Measurements from ENCODE around the gene METTL14.

METTL14 gene

GRCh38 chr4:118736900-118737299 is 51.7 kb downstream of the METTL14 start:
- DNase-seq, result no peak

- no peak for DNase-seq
These were observed 52.9 kb downstream of the METTL14 start for GRCh38 chr4:118738090-118738489.

- DNase-seq, result no peak
These were observed 54.0 kb downstream of the METTL14 start for GRCh38 chr4:118739022-118739713.

- DNase-seq, result no peak
These were observed 55.7 kb downstream of the METTL14 start for GRCh38 chr4:118740869-118741268.

GRCh38 chr4:118741301-118741855 is 56.2 kb downstream of the METTL14 start:
- no peak for DNase-seq

- DNase-seq, result no peak
These were observed 56.9 kb downstream of the METTL14 start for GRCh38 chr4:118742050-118742449.

- DNase-seq, result no peak
These were observed 58.7 kb downstream of the METTL14 start for GRCh38 chr4:118743867-118744266.

- no peak for DNase-seq
These were observed 60.2 kb downstream of the METTL14 start for GRCh38 chr4:118745357-118745756.

GRCh38 chr4:118746251-118746919 is 61.2 kb downstream of the METTL14 start:
- no peak for DNase-seq

GRCh38 chr4:118749347-118749988 is 64.3 kb downstream of the METTL14 start:
- DNase-seq, result no peak

- DNase-seq, result no peak
These were observed 66.6 kb downstream of the METTL14 start for GRCh38 chr4:118751629-118752323.

- DNase-seq, result no peak
These were observed 67.4 kb downstream of the METTL14 start for GRCh38 chr4:118752551-118752950.

- no peak for DNase-seq
These were observed 67.9 kb downstream of the METTL14 start for GRCh38 chr4:118753096-118753495.

GRCh38 chr4:118753685-118754084 is 68.5 kb downstream of the METTL14 start:
- no peak for DNase-seq

GRCh38 chr4:118754890-118755289 is 69.7 kb downstream of the METTL14 start:
- DNase-seq, result no peak

GRCh38 chr4:118755438-118756226 is 70.4 kb downstream of the METTL14 start:
- no peak for DNase-seq

GRCh38 chr4:118756429-118756828 is 71.2 kb downstream of the METTL14 start:
- no peak for DNase-seq

- DNase-seq, result no peak
These were observed 71.8 kb downstream of the METTL14 start for GRCh38 chr4:118756958-118757357.

- DNase-seq, result no peak
These were observed 72.6 kb downstream of the METTL14 start for GRCh38 chr4:118757761-118758251.

- no peak for DNase-seq
These were observed 73.1 kb downstream of the METTL14 start for GRCh38 chr4:118758293-118758692.

- no peak for DNase-seq
These were observed 74.3 kb downstream of the METTL14 start for GRCh38 chr4:118759481-118759880.

- DNase-seq, result no peak
These were observed 74.9 kb downstream of the METTL14 start for GRCh38 chr4:118760092-118760491.

All from NCI-H2029 (cell line).